IMR-90 (cell line): ENCODE results near the gene EIF5A. TPM values are rescaled to one million over a fixed set of nuclear protein-coding genes. Genes with fewer than 3 reads are reported as not detected.

Experiments
- ATAC-seq: fragments of 200-7000 bp; cut with Tn5 transposase; 2 replicates; pipeline ENCODE4 v1.9.1; 2020; ENCODE audit warnings: low read depth, mild to moderate bottlenecking, moderate library complexity
- BruUV-seq: library from RNA; stranded (reverse); fragments of 400-500 nt; replicated peaks from 2 replicates; lab custom pipeline; 2021; lab: Mats Ljungman, UMichigan
- CTCF ChIA-PET: fragments of 300-600 bp; formaldehyde crosslinking; extraction: SDS; loops from one replicate; lab custom pipeline; 2021; ENCODE audit warnings: antibody characterized with exemption; lab: Yijun Ruan, JAX
- POLR2A ChIA-PET: fragments of 300-600 bp; sonication (Branson Sonifier 250); formaldehyde crosslinking; loops from one replicate; lab custom pipeline; 2022; ENCODE audit warnings: antibody characterized with exemption; ENCODE audit not compliant: unreplicated experiment; lab: Charles Lee
- DNase-seq: peaks from one replicate; pipeline ENCODE4 v3.0.0; 2013
- H2AFZ ChIP-seq: replicated peaks from 2 replicates; pipeline ENCODE3; 2013; ENCODE audit warnings: low read length, mild to moderate bottlenecking; ENCODE audit not compliant: poor library complexity
- H2AK5ac ChIP-seq: 2 replicates; pipeline ENCODE4 v1.6.1; 2013; ENCODE audit warnings: low read depth, low read length, inconsistent platforms
- H2AK9ac ChIP-seq: replicated peaks from 2 replicates; pipeline ENCODE3; 2013; ENCODE audit warnings: mild to moderate bottlenecking, low read depth, low read length, moderate library complexity; ENCODE audit not compliant: poor library complexity
- H2BK120ac ChIP-seq: 2 replicates; pipeline ENCODE4 v1.6.1; 2013; ENCODE audit warnings: low read depth, low read length, inconsistent platforms
- H2BK15ac ChIP-seq: 3 replicates; pipeline ENCODE4 v1.6.1; 2013; ENCODE audit warnings: low read depth, low read length, inconsistent platforms
- H2BK20ac ChIP-seq: 2 replicates; pipeline ENCODE4 v1.6.1; 2013; ENCODE audit warnings: low read depth, mild to moderate bottlenecking, inconsistent platforms, low read length, moderate library complexity
- H2BK5ac ChIP-seq: 2 replicates; pipeline ENCODE4 v1.6.1; 2013; ENCODE audit warnings: mild to moderate bottlenecking, low read depth, low read length, inconsistent platforms; ENCODE audit not compliant: poor library complexity, severe bottlenecking
- H3K14ac ChIP-seq: replicated peaks from 2 replicates; pipeline ENCODE4 v1.6.1; 2013; ENCODE audit warnings: low read depth, low read length, inconsistent platforms
- H3K18ac ChIP-seq: 2 replicates; pipeline ENCODE4 v1.6.1; 2013; ENCODE audit warnings: low read depth, low read length, control low read depth
- H3K23ac ChIP-seq: 2 replicates; pipeline ENCODE4 v1.6.1; 2013; ENCODE audit warnings: low read depth, low read length, inconsistent platforms
- H3K27ac ChIP-seq: 2 replicates; pipeline ENCODE4 v1.5.1; 2013; ENCODE audit warnings: mild to moderate bottlenecking, control low read depth, low read length; ENCODE audit not compliant: insufficient read depth
- H3K27me3 ChIP-seq: 2 replicates; pipeline ENCODE4 v1.6.1; 2013; ENCODE audit warnings: low read length; ENCODE audit not compliant: control insufficient read depth, insufficient read depth
- H3K36me3 ChIP-seq: 2 replicates; pipeline ENCODE4 v1.6.1; 2013; ENCODE audit warnings: low read length, mixed read lengths; ENCODE audit not compliant: control insufficient read depth, insufficient read depth
- H3K4ac ChIP-seq: 2 replicates; pipeline ENCODE4 v1.6.1; 2013; ENCODE audit warnings: low read depth, low read length, inconsistent platforms
- H3K4me1 ChIP-seq: 2 replicates; pipeline ENCODE4 v1.6.1; 2013; ENCODE audit warnings: low read length, mixed read lengths; ENCODE audit not compliant: control insufficient read depth, insufficient read depth
- H3K4me2 ChIP-seq: 2 replicates; pipeline ENCODE4 v1.6.1; 2013; ENCODE audit warnings: low read depth, mild to moderate bottlenecking, control low read depth, low read length, moderate library complexity
- H3K4me3 ChIP-seq: 2 replicates; pipeline ENCODE4 v1.5.1; 2013; ENCODE audit warnings: low read depth, mild to moderate bottlenecking, control low read depth, low read length, moderate library complexity; ENCODE audit not compliant: insufficient read depth
- H3K56ac ChIP-seq: 2 replicates; pipeline ENCODE4 v1.6.1; 2013; ENCODE audit warnings: low read length, inconsistent platforms; ENCODE audit not compliant: insufficient read depth; ENCODE audit errors: extremely low read depth
- H3K79me1 ChIP-seq, 2 experiments: 2 replicates each; pipeline ENCODE4 v1.6.1; 2013; ENCODE audit warnings: low read length in 2 of 2, inconsistent platforms in 1 of 2, low read depth in 1 of 2
- H3K9ac ChIP-seq: 2 replicates; pipeline ENCODE4 v1.6.1; 2013; ENCODE audit warnings: low read depth, low read length, control low read depth
- H3K9me1 ChIP-seq: 2 replicates; pipeline ENCODE4 v1.6.1; 2013; ENCODE audit warnings: low read length, inconsistent platforms; ENCODE audit not compliant: insufficient read depth
- H3K9me3 ChIP-seq: 2 replicates; pipeline ENCODE4 v1.6.1; 2013; ENCODE audit warnings: low read length; ENCODE audit not compliant: control insufficient read depth, insufficient read depth
- H4K20me1 ChIP-seq: 2 replicates; pipeline ENCODE4 v1.6.1; 2013; ENCODE audit warnings: low read length, inconsistent platforms; ENCODE audit not compliant: insufficient read depth
- H4K5ac ChIP-seq: 2 replicates; pipeline ENCODE4 v1.6.1; 2013; ENCODE audit warnings: mild to moderate bottlenecking, low read depth, low read length, control low read depth
- H4K8ac ChIP-seq, 2 experiments: 2 replicates each; pipeline ENCODE4 v1.6.1; 2013; ENCODE audit warnings: low read depth in 2 of 2, low read length in 2 of 2, control low read depth in 1 of 2, inconsistent platforms in 1 of 2
- H4K91ac ChIP-seq: 2 replicates; pipeline ENCODE4 v1.6.1; 2013; ENCODE audit warnings: low read depth, low read length, inconsistent platforms; ENCODE audit not compliant: insufficient read depth
- BHLHE40 ChIP-seq: fragments of 150-350 bp; IDR thresholded peaks from 2 replicates; pipeline ENCODE4 v1.6.1; 2016; ENCODE audit warnings: mild to moderate bottlenecking, low read depth, low read length
- CEBPB ChIP-seq: IDR thresholded peaks from 2 replicates; pipeline ENCODE4 v1.6.1; 2012; ENCODE audit warnings: low read depth, low read length, improper control_type of control experiment
- CHD1 ChIP-seq: IDR thresholded peaks from 2 replicates; pipeline ENCODE4 v1.6.1; 2012; ENCODE audit warnings: low read depth, low read length, improper control_type of control experiment
- CTCF ChIP-seq: conservative IDR thresholded peaks from 2 replicates; pipeline ENCODE4 v1.5.1; 2012; ENCODE audit warnings: mild to moderate bottlenecking, low read depth, low read length, improper control_type of control experiment
- FOS ChIP-seq: fragments of 150-350 bp; IDR thresholded peaks from 2 replicates; pipeline ENCODE4 v1.6.1; 2016; ENCODE audit warnings: low read depth, low read length
- MAFK ChIP-seq: IDR thresholded peaks from 2 replicates; pipeline ENCODE4 v1.6.1; 2012; ENCODE audit warnings: low read depth, low read length, improper control_type of control experiment
- MAZ ChIP-seq: IDR thresholded peaks from 2 replicates; pipeline ENCODE4 v1.6.1; 2012; ENCODE audit warnings: low read depth, mild to moderate bottlenecking, low read length, improper control_type of control experiment, moderate library complexity, borderline replicate concordance
- MXI1 ChIP-seq: IDR thresholded peaks from 2 replicates; pipeline ENCODE4 v1.6.1; 2012; ENCODE audit warnings: low read depth, mild to moderate bottlenecking, low read length, moderate library complexity, borderline replicate concordance
- NFE2L2 ChIP-seq: fragments of 150-350 bp; IDR thresholded peaks from 2 replicates; pipeline ENCODE4 v1.6.1; 2016; ENCODE audit warnings: low read depth, mild to moderate bottlenecking, low read length
- POLR2A ChIP-seq: IDR thresholded peaks from 2 replicates; pipeline ENCODE4 v1.6.1; 2012; ENCODE audit warnings: mild to moderate bottlenecking, low read depth, low read length
- RAD21 ChIP-seq: IDR thresholded peaks from 2 replicates; pipeline ENCODE4 v1.6.1; 2012; ENCODE audit warnings: low read length, improper control_type of control experiment
- RCOR1 ChIP-seq: IDR thresholded peaks from 2 replicates; pipeline ENCODE4 v1.6.1; 2012; ENCODE audit warnings: mild to moderate bottlenecking, low read length, improper control_type of control experiment; ENCODE audit not compliant: insufficient replicate concordance
- RFX5 ChIP-seq: IDR thresholded peaks from 2 replicates; pipeline ENCODE4 v1.8.0; 2012; ENCODE audit warnings: low read depth, mild to moderate bottlenecking, low read length, moderate library complexity
- SMC3 ChIP-seq: fragments of 150-350 bp; IDR thresholded peaks from 2 replicates; pipeline ENCODE4 v1.6.1; 2016; ENCODE audit warnings: low read depth, mild to moderate bottlenecking, antibody characterized with exemption, low read length, moderate library complexity
- USF2 ChIP-seq: fragments of 150-350 bp; IDR thresholded peaks from 2 replicates; pipeline ENCODE4 v1.6.1; 2017; ENCODE audit warnings: mild to moderate bottlenecking, antibody characterized with exemption, low read length, low read depth
- WGBS, 2 experiments: methylation state at CpG; one replicate each; pipeline versions ENCODE4 v1.1.5 to v1.1.7; 2013; ENCODE audit warnings: missing lambda C conversion rate in 2 of 2; ENCODE audit not compliant: insufficient read length in 1 of 2; ENCODE audit errors: extremely low coverage in 2 of 2; 5-methylcytosine and 5-hydroxymethylcytosine counted together
- dilution Hi-C: fragments of 300-500 bp; cut with HindIII; formaldehyde crosslinking; loops from one replicate; pipeline ENCODE4 v1.14.3; 2018; ENCODE audit warnings: low sequenced_read_pairs; ENCODE audit not compliant: unreplicated experiment
- in situ Hi-C: fragments of 300-500 bp; cut with MboI; formaldehyde crosslinking; loops from 3 replicates; pipeline ENCODE4 v1.14.3; 2019; ENCODE audit warnings: low sequenced_read_pairs, inconsistent platforms, mixed read lengths
- intact Hi-C: fragments of 100-400 bp; cut with micrococcal nuclease; formaldehyde crosslinking; loops from 2 replicates; pipeline ENCODE4 v1.10.0; 2022
- polyA plus RNA-seq, 3 experiments: library from polyadenylated mRNA; depleted of rRNA; stranded (reverse); fragments of >200 nt; gene quantifications; 2 replicates each; pipeline ENCODE4 v1.2.3, GENCODE V29; 2012; ENCODE audit warnings: low replicate concordance in 1 of 3
- total RNA-seq: library from RNA; depleted of rRNA; stranded (reverse); fragments of >200 nt; gene quantifications from 2 replicates; pipeline ENCODE4 v1.2.3, GENCODE V29; 2012
- TF ChIP-seq, protein P1 (sequence below): fragments of 150-350 bp; IDR thresholded peaks from 2 replicates; pipeline ENCODE4 v1.6.1; 2016; ENCODE audit warnings: low read depth, mild to moderate bottlenecking, low read length, moderate library complexity, borderline replicate concordance

The EIF5A gene
- total and polyA plus RNA-seq, 2 of the 4 experiments (the other 2 are of a cell fraction), result 782 to 883 TPM

GRCh38 chr17:7357381-7357780, 50.0 kb downstream of the EIF5A start:
- Histone ChIP-seq H3K4me2 (no peak overlapping the region), H2BK20ac (no peak overlapping the region), H2BK15ac (no peak overlapping the region), H3K79me1 (peaks cover 18 to 38% of the 10 kb centered on the region in 2 experiments; a peak in 3 of 4 replicates), H3K27me3 (no peaks in the 10 kb centered on the region), H2BK120ac (no peak overlapping the region), H3K23ac (no peak overlapping the region), H3K14ac (no peak overlapping the region), H4K5ac (no peak overlapping the region), H2BK5ac (no peak overlapping the region), H3K27ac (no peak overlapping the region), H3K4ac (no peak overlapping the region), H3K18ac (no peak overlapping the region), H3K36me3 (no peaks in the 10 kb centered on the region), H2AFZ (no peak overlapping the region), H3K56ac (no peak overlapping the region), H3K9ac (no peak overlapping the region), H3K4me1 (peaks cover 32% of the 10 kb centered on the region), H4K20me1 (peaks cover 18% of the 10 kb centered on the region; the same call in 1 of the 2 replicates), H3K4me3 (no peak overlapping the region), H3K9me3 (no peaks in the 10 kb centered on the region), H4K8ac (no peak overlapping the region), H2AK5ac (no peak overlapping the region), H2AK9ac (no peak overlapping the region), H3K9me1 (peaks cover 21% of the 10 kb centered on the region), H4K91ac (no peak overlapping the region)
- ATAC-seq (no peak), DNase-seq (no peak)
- WGBS, 2 experiments, result no CpG with 5 or more reads among the region's 2 CpGs
- CTCF ChIA-PET, result interaction anchor here (0.6 to 4.1 kb wide), 2 partner anchors 19 to 203 kb away, joined by 3 to 19 read pairs; partner anchors contain the start of gene SENP3
- POLR2A ChIA-PET, result no interaction called here
- dilution Hi-C loops, result no loop called here
- intact Hi-C loops, result no loop called here
- BruUV-seq, result no TSS peak
- in situ Hi-C loops, result loop anchor here (5.0 to 10.0 kb wide), 2 partner anchors 35 to 197 kb away; partner anchors contain the start of genes PLSCR3 and TNFSF13
- TF ChIP-seq BHLHE40, result no peak
- no peak for TF ChIP-seq RFX5
- no peak for TF ChIP-seq MXI1
- TF ChIP-seq CTCF, result no peak
- no peak for TF ChIP-seq SMC3
- TF ChIP-seq RCOR1, result no peak
- no peak for TF ChIP-seq CEBPB
- no peak for TF ChIP-seq USF2
- no peak for TF ChIP-seq MAFK
- no peak for TF ChIP-seq FOS
- TF ChIP-seq POLR2A, result no peak
- no peak for TF ChIP-seq RAD21
- no peak for TF ChIP-seq NFE2L2
- TF ChIP-seq, protein P1, sequence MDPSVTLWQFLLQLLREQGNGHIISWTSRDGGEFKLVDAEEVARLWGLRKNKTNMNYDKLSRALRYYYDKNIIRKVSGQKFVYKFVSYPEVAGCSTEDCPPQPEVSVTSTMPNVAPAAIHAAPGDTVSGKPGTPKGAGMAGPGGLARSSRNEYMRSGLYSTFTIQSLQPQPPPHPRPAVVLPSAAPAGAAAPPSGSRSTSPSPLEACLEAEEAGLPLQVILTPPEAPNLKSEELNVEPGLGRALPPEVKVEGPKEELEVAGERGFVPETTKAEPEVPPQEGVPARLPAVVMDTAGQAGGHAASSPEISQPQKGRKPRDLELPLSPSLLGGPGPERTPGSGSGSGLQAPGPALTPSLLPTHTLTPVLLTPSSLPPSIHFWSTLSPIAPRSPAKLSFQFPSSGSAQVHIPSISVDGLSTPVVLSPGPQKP, result no peak
- TF ChIP-seq MAZ, result no peak
- no peak for TF ChIP-seq CHD1
